ENCODE results near the gene COL23A1. TPM values are rescaled to one million over a fixed set of nuclear protein-coding genes. Genes with fewer than 3 reads are reported as not detected.

Gene COL23A1
- total and polyA plus RNA-seq, 2 donors (not counting 1 experiment from before 2014, with no cell fraction given) = 0.20 TPM; not detected in 1

DNA sequence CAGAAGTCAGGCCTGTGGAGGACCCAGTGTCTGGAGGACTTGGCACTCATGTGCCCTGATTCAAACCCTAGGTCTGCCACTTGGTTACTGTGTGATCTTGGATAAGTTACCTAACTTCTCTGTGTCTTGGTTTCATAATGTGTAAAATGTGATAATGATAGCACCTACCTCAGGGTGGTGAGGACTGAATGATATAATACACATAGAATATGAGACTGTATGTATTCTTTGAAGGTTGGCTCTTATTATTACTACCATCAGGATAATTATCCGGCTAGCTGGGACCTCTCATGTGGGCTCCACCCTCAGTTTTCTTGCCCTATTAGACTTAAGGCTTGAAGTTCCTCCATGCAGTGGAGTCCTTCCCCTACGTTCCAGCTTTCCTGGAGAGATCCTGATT lies 172.2 kb downstream of the COL23A1 start:
- no peak overlapping the region for H3K27ac Mint-ChIP-seq
- H3K4me3 ChIP-seq (ENCODE audit: control extremely low read depth in 1 of 5, extremely low read depth in 1 of 5, insufficient read depth in 1 of 5, low read depth in 2 of 5, low read length in 4 of 5) = no peak overlapping the region
- H2AFZ ChIP-seq (ENCODE audit: insufficient read depth, low read depth, low read length, poor library complexity, severe bottlenecking) = no peak overlapping the region
- H4K20me1 ChIP-seq (ENCODE audit: control insufficient read depth, insufficient read depth, low read length, poor library complexity, severe bottlenecking) = no peaks in the 10 kb centered on the region
- intact Hi-C loops (cut with micrococcal nuclease) = no loop called here
- POLR2A ChIA-PET = no interaction called here
- H3K4me1 Mint-ChIP-seq = no peaks in the 10 kb centered on the region
- DNase-seq (no peak), ATAC-seq (ENCODE audit: low read depth) (no peak)
- H3K9me3 ChIP-seq (ENCODE audit: control extremely low read depth in 1 of 3, control insufficient read depth in 2 of 3, insufficient read depth in 1 of 3, low read length in 2 of 3) = no peaks in the 10 kb centered on the region
- peaks cover 0 to 4% (median under 1%) of the 10 kb centered on the region in 4 experiments for H3K27me3 ChIP-seq (replicated peaks in 1 of 4; ENCODE audit: control extremely low read depth in 1 of 4, control insufficient read depth in 3 of 4, insufficient read depth in 4 of 4, low read length in 3 of 4)
- H3K9ac ChIP-seq (ENCODE audit: low read length) = no peak overlapping the region
- 88% methylated on average over 2 of the region's 2 CpGs for WGBS (ENCODE audit: insufficient coverage)
- no peaks in the 10 kb centered on the region for H3K79me2 ChIP-seq (ENCODE audit: control insufficient read depth, insufficient read depth, low read length)
- no peaks in the 10 kb centered on the region for H3K4me1 ChIP-seq (ENCODE audit: control insufficient read depth in 2 of 2, insufficient read depth in 2 of 2, low read length in 2 of 2)
- no peaks in the 10 kb centered on the region for H3K9me3 Mint-ChIP-seq (ENCODE audit: insufficient read depth)
- H3K4me2 ChIP-seq (replicated peaks; ENCODE audit: low read depth, low read length, poor library complexity, severe bottlenecking) = no peak overlapping the region
- CTCF ChIA-PET = no interaction called here
- H3K27me3 Mint-ChIP-seq = peaks cover 31% of the 10 kb centered on the region
- TF ChIP-seq, protein P1, sequence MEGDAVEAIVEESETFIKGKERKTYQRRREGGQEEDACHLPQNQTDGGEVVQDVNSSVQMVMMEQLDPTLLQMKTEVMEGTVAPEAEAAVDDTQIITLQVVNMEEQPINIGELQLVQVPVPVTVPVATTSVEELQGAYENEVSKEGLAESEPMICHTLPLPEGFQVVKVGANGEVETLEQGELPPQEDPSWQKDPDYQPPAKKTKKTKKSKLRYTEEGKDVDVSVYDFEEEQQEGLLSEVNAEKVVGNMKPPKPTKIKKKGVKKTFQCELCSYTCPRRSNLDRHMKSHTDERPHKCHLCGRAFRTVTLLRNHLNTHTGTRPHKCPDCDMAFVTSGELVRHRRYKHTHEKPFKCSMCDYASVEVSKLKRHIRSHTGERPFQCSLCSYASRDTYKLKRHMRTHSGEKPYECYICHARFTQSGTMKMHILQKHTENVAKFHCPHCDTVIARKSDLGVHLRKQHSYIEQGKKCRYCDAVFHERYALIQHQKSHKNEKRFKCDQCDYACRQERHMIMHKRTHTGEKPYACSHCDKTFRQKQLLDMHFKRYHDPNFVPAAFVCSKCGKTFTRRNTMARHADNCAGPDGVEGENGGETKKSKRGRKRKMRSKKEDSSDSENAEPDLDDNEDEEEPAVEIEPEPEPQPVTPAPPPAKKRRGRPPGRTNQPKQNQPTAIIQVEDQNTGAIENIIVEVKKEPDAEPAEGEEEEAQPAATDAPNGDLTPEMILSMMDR (IDR thresholded peaks at IDR 0.05) = no peak
- no peak for TF ChIP-seq EZH2 (IDR thresholded peaks at IDR 0.05; ENCODE audit: borderline replicate concordance, insufficient read depth, low read depth, low read length, poor library complexity, severe bottlenecking)
- H3K36me3 ChIP-seq (replicated peaks in 1 of 2; ENCODE audit: control extremely low read depth in 1 of 2, control insufficient read depth in 1 of 2, extremely low read depth in 1 of 2, insufficient read depth in 2 of 2, low read length in 1 of 2) = no peaks in the 10 kb centered on the region
- H3K27ac ChIP-seq (ENCODE audit: low read length in 2 of 2) = no peak overlapping the region
- H3K4me3 Mint-ChIP-seq = no peak overlapping the region

DNA sequence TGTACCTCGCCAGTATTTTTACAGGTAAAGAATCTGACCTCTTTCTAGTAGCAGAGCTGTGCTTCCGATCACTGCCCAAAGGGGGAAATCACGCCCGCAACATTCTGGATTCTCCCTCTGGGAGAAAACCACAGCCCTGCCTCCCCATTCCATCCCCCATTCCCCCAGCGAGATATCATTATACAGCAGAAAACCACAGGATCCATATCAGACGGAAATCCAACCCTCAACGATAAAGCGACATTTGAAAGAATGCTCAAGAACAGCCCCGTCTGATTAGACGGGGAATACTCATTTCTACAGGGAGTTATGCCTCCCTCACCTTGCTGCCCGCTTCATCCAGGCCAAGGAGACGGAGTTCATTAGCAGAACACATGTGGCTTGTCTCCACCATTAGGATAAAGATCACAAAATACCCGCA lies 172.8 kb downstream of the COL23A1 start:
- no peak overlapping the region for H3K4me2 ChIP-seq (replicated peaks; ENCODE audit: low read depth, low read length, poor library complexity, severe bottlenecking)
- intact Hi-C loops (cut with micrococcal nuclease) = no loop called here
- ATAC-seq (ENCODE audit: low read depth) = no peak
- Mint-ChIP-seq H3K9me3 (ENCODE audit: insufficient read depth) (no peaks in the 10 kb centered on the region), H3K27ac (no peak overlapping the region), H3K4me1 (no peaks in the 10 kb centered on the region), H3K4me3 (no peak overlapping the region), H3K27me3 (peaks cover 31% of the 10 kb centered on the region)
- H3K27ac ChIP-seq (ENCODE audit: low read length in 2 of 2) = no peak overlapping the region
- TF ChIP-seq EZH2 (IDR thresholded peaks at IDR 0.05; ENCODE audit: borderline replicate concordance, insufficient read depth, low read depth, low read length, poor library complexity, severe bottlenecking) = no peak
- TF ChIP-seq, protein P1 (IDR thresholded peaks at IDR 0.05) = no peak
- no peaks in the 10 kb centered on the region for H3K4me1 ChIP-seq (ENCODE audit: control insufficient read depth in 2 of 2, insufficient read depth in 2 of 2, low read length in 2 of 2)
- H3K79me2 ChIP-seq (ENCODE audit: control insufficient read depth, insufficient read depth, low read length) = no peaks in the 10 kb centered on the region
- H3K27me3 ChIP-seq (replicated peaks in 1 of 4; ENCODE audit: control extremely low read depth in 1 of 4, control insufficient read depth in 3 of 4, insufficient read depth in 4 of 4, low read length in 3 of 4) = peaks cover 0 to 4% (median under 1%) of the 10 kb centered on the region in 4 experiments
- H3K9me3 ChIP-seq (ENCODE audit: control extremely low read depth in 1 of 3, control insufficient read depth in 2 of 3, insufficient read depth in 1 of 3, low read length in 2 of 3) = no peaks in the 10 kb centered on the region
- no peaks in the 10 kb centered on the region for H3K36me3 ChIP-seq (replicated peaks in 1 of 2; ENCODE audit: control extremely low read depth in 1 of 2, control insufficient read depth in 1 of 2, extremely low read depth in 1 of 2, insufficient read depth in 2 of 2, low read length in 1 of 2)
- ChIA-PET POLR2A (no interaction called here), CTCF (no interaction called here)
- no peaks in the 10 kb centered on the region for H4K20me1 ChIP-seq (ENCODE audit: control insufficient read depth, insufficient read depth, low read length, poor library complexity, severe bottlenecking)
- H3K9ac ChIP-seq (ENCODE audit: low read length) = no peak overlapping the region
- no peak for DNase-seq
- no peak overlapping the region for H3K4me3 ChIP-seq (ENCODE audit: control extremely low read depth in 1 of 5, extremely low read depth in 1 of 5, insufficient read depth in 1 of 5, low read depth in 2 of 5, low read length in 4 of 5)
- WGBS (ENCODE audit: insufficient coverage) = 14% methylated on average over 13 of the region's 13 CpGs
- H2AFZ ChIP-seq (ENCODE audit: insufficient read depth, low read depth, low read length, poor library complexity, severe bottlenecking) = no peak overlapping the region

Measured in B cell (primary cell).